Mesendoderm (in vitro differentiated cells): Measurements from ENCODE around the gene DNAJB9.

ENCODE experiments used
- DNase-seq: peaks from one replicate; pipeline ENCODE4 v3.0.0; 2013
- H2AK5ac ChIP-seq: 2 replicates; pipeline ENCODE4 v1.6.1; 2013; ENCODE audit warnings: low read length, inconsistent platforms
- H2BK120ac ChIP-seq: 2 replicates; pipeline ENCODE4 v1.6.1; 2013; ENCODE audit warnings: low read depth, mild to moderate bottlenecking, low read length, moderate library complexity, mixed read lengths
- H2BK15ac ChIP-seq: replicated peaks from 2 replicates; pipeline ENCODE4 v1.6.1; 2013; ENCODE audit warnings: low read depth, mild to moderate bottlenecking, moderate library complexity
- H2BK5ac ChIP-seq: 2 replicates; pipeline ENCODE4 v1.6.1; 2013; ENCODE audit warnings: low read length, inconsistent platforms
- H3K18ac ChIP-seq: 2 replicates; pipeline ENCODE4 v1.6.1; 2013; ENCODE audit warnings: mild to moderate bottlenecking, low read length, mixed read lengths
- H3K23ac ChIP-seq: one replicate; pipeline ENCODE4 v1.6.1; 2013; ENCODE audit warnings: low read length
- H3K27ac ChIP-seq: 2 replicates; pipeline ENCODE4 v1.5.1; 2013; ENCODE audit warnings: low read depth, mild to moderate bottlenecking, inconsistent platforms, low read length, moderate library complexity
- H3K27me3 ChIP-seq: 2 replicates; pipeline ENCODE4 v1.6.1; 2013; ENCODE audit warnings: low read length, control low read depth, mild to moderate bottlenecking, inconsistent platforms; ENCODE audit not compliant: insufficient read depth, poor library complexity
- H3K36me3 ChIP-seq: 2 replicates; pipeline ENCODE4 v1.6.1; 2013; ENCODE audit warnings: low read length, inconsistent platforms; ENCODE audit not compliant: control insufficient read depth, insufficient read depth
- H3K4ac ChIP-seq: one replicate; pipeline ENCODE4 v1.6.1; 2013; ENCODE audit warnings: low read depth, mild to moderate bottlenecking, low read length, moderate library complexity
- H3K4me1 ChIP-seq: 2 replicates; pipeline ENCODE4 v1.6.1; 2013; ENCODE audit warnings: low read depth, low read length, inconsistent platforms; ENCODE audit not compliant: control insufficient read depth
- H3K4me2 ChIP-seq: 2 replicates; pipeline ENCODE4 v1.6.1; 2013; ENCODE audit warnings: low read length
- H3K4me3 ChIP-seq: 2 replicates; pipeline ENCODE4 v1.5.1; 2013; ENCODE audit warnings: mild to moderate bottlenecking, low read length
- H3K56ac ChIP-seq: one replicate; pipeline ENCODE4 v1.6.1; 2013; ENCODE audit warnings: low read length
- H3K79me1 ChIP-seq: 2 replicates; pipeline ENCODE4 v1.6.1; 2013; ENCODE audit warnings: low read length, inconsistent platforms
- H3K79me2 ChIP-seq: 2 replicates; pipeline ENCODE4 v1.6.1; 2013; ENCODE audit warnings: mild to moderate bottlenecking, low read length; ENCODE audit not compliant: control insufficient read depth, insufficient read depth
- H3K9ac ChIP-seq: 2 replicates; pipeline ENCODE4 v1.6.1; 2013; ENCODE audit warnings: low read length, inconsistent platforms
- H4K5ac ChIP-seq: one replicate; pipeline ENCODE4 v1.6.1; 2013; ENCODE audit warnings: low read length
- H4K8ac ChIP-seq: one replicate; pipeline ENCODE4 v1.6.1; 2013; ENCODE audit warnings: low read depth, mild to moderate bottlenecking, control low read depth, low read length, moderate library complexity
- WGBS: extraction: QIAGEN DNeasy Blood & Tissue Kit; methylation state at CpG from one replicate; pipeline ENCODE4 v1.1.7; 2013; ENCODE audit warnings: low lambda C conversion rate, missing lambda C conversion rate; ENCODE audit not compliant: insufficient coverage; ENCODE audit errors: extremely low coverage; 5-methylcytosine and 5-hydroxymethylcytosine counted together

Gene DNAJB9

DNA sequence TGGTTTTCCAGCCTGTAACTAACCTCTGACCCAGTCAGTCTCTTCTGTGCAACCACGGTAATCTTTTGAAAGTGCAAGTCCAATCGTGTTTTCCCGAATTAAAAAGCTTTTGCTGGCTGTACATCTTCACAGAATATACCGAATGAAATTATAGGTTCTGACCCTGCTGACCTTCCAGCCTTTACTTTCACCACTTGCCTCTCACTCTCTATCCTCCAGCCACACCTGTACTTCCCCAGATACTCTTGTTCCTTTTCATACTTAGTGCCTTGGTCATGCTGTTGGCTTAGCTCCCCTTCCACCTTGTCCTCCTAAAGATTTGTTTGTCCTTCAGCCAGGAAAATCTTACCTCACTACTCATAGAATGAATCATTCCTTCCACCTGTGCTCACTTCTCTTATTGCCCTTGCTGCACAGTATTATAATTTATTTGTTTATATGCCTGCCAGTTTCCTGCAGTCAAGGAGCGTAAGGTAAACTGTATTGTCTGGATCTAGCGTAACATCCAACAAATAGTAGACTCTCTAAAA lies 41.4 kb upstream of the DNAJB9 start:
- Histone ChIP-seq H3K56ac (no peak overlapping the region), H3K23ac (no peak overlapping the region), H2BK120ac (no peak overlapping the region), H4K8ac (no peak overlapping the region), H3K79me1 (peaks cover 4% of the 10 kb centered on the region), H3K79me2 (peaks cover 7% of the 10 kb centered on the region), H3K9ac (no peak overlapping the region), H3K36me3 (no peaks in the 10 kb centered on the region), H3K18ac (no peak overlapping the region), H4K5ac (no peak overlapping the region), H2BK15ac (no peak overlapping the region), H3K4me3 (no peak overlapping the region), H3K27me3 (no peaks in the 10 kb centered on the region), H3K27ac (no peak overlapping the region), H3K4ac (no peak overlapping the region), H3K4me2 (no peak overlapping the region), H2BK5ac (no peak overlapping the region), H3K4me1 (peaks cover 2% of the 10 kb centered on the region), H2AK5ac (no peak overlapping the region)
- no CpG with 5 or more reads among the region's 6 CpGs for WGBS
- DNase-seq: no peak

DNA sequence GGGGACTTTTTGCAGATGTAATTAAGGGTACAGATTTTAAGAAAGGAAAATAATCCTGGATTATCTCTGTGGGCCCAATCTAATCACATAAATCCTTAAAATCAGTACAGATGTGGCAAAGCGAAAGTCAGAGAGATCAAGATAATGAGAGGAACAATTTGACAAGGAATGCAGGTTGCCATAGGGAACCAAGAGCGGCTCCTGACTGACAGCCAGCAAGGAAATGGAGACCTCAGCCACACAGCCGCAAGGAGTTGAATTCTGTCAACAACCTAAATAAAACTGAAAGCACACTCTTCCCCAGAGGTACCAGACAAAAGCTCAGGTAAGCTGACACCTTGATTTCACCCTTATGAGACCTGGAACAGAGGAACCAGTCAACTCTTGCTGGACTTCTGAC lies 40.3 kb upstream of the DNAJB9 start:
- no peak overlapping the region for H2BK15ac ChIP-seq
- peaks cover 2% of the 10 kb centered on the region for H3K79me1 ChIP-seq
- H3K4me3 ChIP-seq: no peak overlapping the region
- no peak overlapping the region for H2BK5ac ChIP-seq
- peaks cover 4% of the 10 kb centered on the region for H3K79me2 ChIP-seq
- DNase-seq: peak; percentile 51
- H3K4ac ChIP-seq: no peak overlapping the region
- no CpG with 5 or more reads among the region's 3 CpGs for WGBS
- no peak overlapping the region for H2BK120ac ChIP-seq
- H3K4me1 ChIP-seq: no peaks in the 10 kb centered on the region
- no peak overlapping the region for H3K23ac ChIP-seq
- no peak overlapping the region for H4K5ac ChIP-seq
- H3K27ac ChIP-seq: no peak overlapping the region
- H3K9ac ChIP-seq: no peak overlapping the region
- H3K36me3 ChIP-seq: no peaks in the 10 kb centered on the region
- no peak overlapping the region for H3K18ac ChIP-seq
- no peak overlapping the region for H4K8ac ChIP-seq
- no peak overlapping the region for H2AK5ac ChIP-seq
- no peaks in the 10 kb centered on the region for H3K27me3 ChIP-seq
- H3K56ac ChIP-seq: no peak overlapping the region
- no peak overlapping the region for H3K4me2 ChIP-seq

DNA sequence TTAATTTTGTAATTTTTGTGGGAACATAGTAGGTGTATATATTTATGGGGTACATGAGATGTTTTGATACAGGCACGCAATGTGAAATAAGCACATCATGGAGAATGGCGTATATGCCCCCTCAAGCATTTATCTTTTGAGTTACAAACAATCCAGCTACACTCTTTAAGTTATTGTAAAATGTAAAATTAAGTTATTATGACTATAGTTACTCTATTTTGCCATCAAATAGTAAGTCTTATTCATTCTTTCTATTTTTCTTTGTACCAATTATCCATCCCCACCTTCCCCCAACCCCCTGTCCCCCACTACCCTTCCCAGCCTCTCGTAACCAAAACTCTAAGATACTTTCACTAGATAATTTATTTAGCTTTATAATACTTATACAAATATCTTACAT lies 36.0 kb upstream of the DNAJB9 start:
- WGBS: no CpG with 5 or more reads among the region's 3 CpGs
- no peak overlapping the region for H3K18ac ChIP-seq
- H3K56ac ChIP-seq: no peak overlapping the region
- H3K79me1 ChIP-seq: no peaks in the 10 kb centered on the region
- H3K4me3 ChIP-seq: no peak overlapping the region
- no peak overlapping the region for H2BK5ac ChIP-seq
- H3K79me2 ChIP-seq: no peaks in the 10 kb centered on the region
- H2BK120ac ChIP-seq: no peak overlapping the region
- H3K27ac ChIP-seq: no peak overlapping the region
- H3K36me3 ChIP-seq: no peaks in the 10 kb centered on the region
- H2AK5ac ChIP-seq: no peak overlapping the region
- H3K27me3 ChIP-seq: no peaks in the 10 kb centered on the region
- no peak overlapping the region for H3K9ac ChIP-seq
- no peaks in the 10 kb centered on the region for H3K4me1 ChIP-seq
- no peak overlapping the region for H4K5ac ChIP-seq
- no peak for DNase-seq
- H3K4me2 ChIP-seq: no peak overlapping the region
- H2BK15ac ChIP-seq: no peak overlapping the region
- no peak overlapping the region for H3K23ac ChIP-seq
- H4K8ac ChIP-seq: no peak overlapping the region
- H3K4ac ChIP-seq: no peak overlapping the region

DNA sequence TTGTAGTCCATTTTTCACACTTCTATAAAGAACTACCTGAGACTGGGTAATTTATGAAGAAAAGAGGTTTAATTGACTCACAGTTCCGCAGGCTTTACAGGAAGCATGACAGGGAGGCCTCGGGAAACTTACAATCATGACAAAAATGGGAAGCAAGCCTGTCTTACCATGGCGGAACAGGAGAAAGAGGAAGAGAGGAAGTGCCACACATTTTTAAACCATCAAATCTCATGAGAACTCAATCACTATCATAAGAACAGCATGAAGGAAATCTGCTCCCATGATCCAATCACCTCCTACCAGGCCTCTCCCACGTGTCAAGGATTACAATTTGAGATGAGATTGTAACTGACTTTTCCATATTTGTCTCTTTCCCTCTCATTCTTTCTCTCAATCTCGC lies 34.4 kb upstream of the DNAJB9 start:
- WGBS: no CpG with 5 or more reads among the region's 5 CpGs
- Histone ChIP-seq H4K5ac (no peak overlapping the region), H3K27ac (no peak overlapping the region), H3K4me1 (no peaks in the 10 kb centered on the region), H2BK120ac (no peak overlapping the region), H2AK5ac (no peak overlapping the region), H3K23ac (no peak overlapping the region), H3K18ac (no peak overlapping the region), H4K8ac (no peak overlapping the region), H3K56ac (no peak overlapping the region), H3K79me1 (no peaks in the 10 kb centered on the region), H3K4me3 (no peak overlapping the region), H3K9ac (no peak overlapping the region), H3K4me2 (no peak overlapping the region), H3K36me3 (no peaks in the 10 kb centered on the region), H3K4ac (no peak overlapping the region), H3K79me2 (no peaks in the 10 kb centered on the region), H2BK15ac (no peak overlapping the region), H3K27me3 (no peaks in the 10 kb centered on the region), H2BK5ac (no peak overlapping the region)
- DNase-seq: no peak

- Histone ChIP-seq H4K5ac (no peak overlapping the region), H3K4ac (no peak overlapping the region), H2BK5ac (no peak overlapping the region), H3K4me2 (no peak overlapping the region), H2AK5ac (no peak overlapping the region), H3K79me1 (no peaks in the 10 kb centered on the region), H3K9ac (no peak overlapping the region), H3K56ac (no peak overlapping the region), H4K8ac (no peak overlapping the region), H3K23ac (no peak overlapping the region), H3K4me1 (no peaks in the 10 kb centered on the region), H3K27ac (no peak overlapping the region), H2BK120ac (no peak overlapping the region), H3K36me3 (no peaks in the 10 kb centered on the region), H3K27me3 (no peaks in the 10 kb centered on the region), H3K18ac (no peak overlapping the region), H2BK15ac (no peak overlapping the region), H3K79me2 (no peaks in the 10 kb centered on the region), H3K4me3 (no peak overlapping the region)
- no peak for DNase-seq
- WGBS: no CpG with 5 or more reads among the region's 1 CpG
Observed at GRCh38 chr7:108535744-108536143, 33.9 kb upstream of the DNAJB9 start.

DNA sequence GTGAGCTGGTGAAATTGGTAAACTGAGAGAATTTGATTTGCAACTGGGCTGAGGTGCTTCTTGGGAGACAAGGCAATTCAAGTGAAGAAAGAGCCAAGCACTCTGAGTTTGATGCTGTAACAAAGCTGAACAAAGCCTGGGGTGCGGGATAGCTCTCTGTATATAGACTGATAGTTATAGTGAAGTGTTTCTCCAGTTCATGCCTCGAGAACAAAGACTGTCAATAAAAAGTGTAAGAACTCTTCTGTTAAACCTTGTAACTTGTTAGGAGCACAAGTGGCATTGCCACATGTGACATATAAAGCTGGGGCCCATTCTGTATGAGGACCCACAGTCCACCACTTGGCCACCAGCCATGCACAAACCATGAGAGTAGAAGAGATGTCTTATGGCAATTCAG lies 32.4 kb upstream of the DNAJB9 start:
- no peak overlapping the region for H3K9ac ChIP-seq
- no CpG with 5 or more reads among the region's 2 CpGs for WGBS
- no peak overlapping the region for H3K18ac ChIP-seq
- H3K79me2 ChIP-seq: no peaks in the 10 kb centered on the region
- no peak overlapping the region for H2BK5ac ChIP-seq
- H3K56ac ChIP-seq: no peak overlapping the region
- H4K8ac ChIP-seq: no peak overlapping the region
- H3K23ac ChIP-seq: no peak overlapping the region
- H3K79me1 ChIP-seq: no peaks in the 10 kb centered on the region
- no peak overlapping the region for H3K4me2 ChIP-seq
- no peak overlapping the region for H2BK15ac ChIP-seq
- H2AK5ac ChIP-seq: no peak overlapping the region
- H3K4me1 ChIP-seq: no peaks in the 10 kb centered on the region
- no peaks in the 10 kb centered on the region for H3K27me3 ChIP-seq
- H2BK120ac ChIP-seq: no peak overlapping the region
- H3K4ac ChIP-seq: no peak overlapping the region
- DNase-seq: no peak
- H4K5ac ChIP-seq: no peak overlapping the region
- H3K4me3 ChIP-seq: no peak overlapping the region
- no peak overlapping the region for H3K27ac ChIP-seq
- H3K36me3 ChIP-seq: no peaks in the 10 kb centered on the region
